ENCODE results near the gene TFEB. TPM values are rescaled to one million over a fixed set of nuclear protein-coding genes. Genes with fewer than 3 reads are reported as not detected.

The TFEB gene
- total RNA-seq, 3 donors from 2014 or later (not counting 1 experiment from before 2014, with no cell fraction given), result 56.0 to 66.7 (median 66.2) TPM

- DNase-seq (no peak), ATAC-seq (no peak)
- intact Hi-C loops (cut with micrococcal nuclease), result no loop called here
- no peaks in the 10 kb centered on the region for H3K9me3 ChIP-seq (ENCODE audit: control insufficient read depth, insufficient read depth, low read length)
- H3K9me3 Mint-ChIP-seq, result no peaks in the 10 kb centered on the region
- peaks cover 73% of the 10 kb centered on the region for H3K4me1 ChIP-seq (ENCODE audit: control insufficient read depth, insufficient read depth, low read length)
- no peak overlapping the region for H3K4me3 Mint-ChIP-seq
- H3K36me3 ChIP-seq (ENCODE audit: control insufficient read depth, insufficient read depth, low read length), result peaks cover 4% of the 10 kb centered on the region
- H3K36me3 Mint-ChIP-seq, result no peaks in the 10 kb centered on the region
- 92% methylated on average over 7 of the region's 7 CpGs for WGBS (ENCODE audit: insufficient coverage)
- H3K27ac Mint-ChIP-seq, result peak overlapping the region; percentile 45 to 84
- TF ChIP-seq CTCF (IDR thresholded peaks at IDR 0.05), result no peak
- H3K27me3 Mint-ChIP-seq (ENCODE audit: low read depth in 2 of 2), result no peaks in the 10 kb centered on the region
- H3K27me3 ChIP-seq (ENCODE audit: control insufficient read depth, insufficient read depth, low read length), result no peaks in the 10 kb centered on the region
- H3K27ac ChIP-seq (ENCODE audit: low read length), result no peak overlapping the region
- H3K4me1 Mint-ChIP-seq, result peaks cover 55 to 79% of the 10 kb centered on the region in 2 donors
- no peak overlapping the region for H3K4me3 ChIP-seq (ENCODE audit: low read length)
Observed at GRCh38 chr6:41719436-41720261, 15.8 kb downstream of the TFEB start.

- H3K27me3 ChIP-seq (ENCODE audit: control insufficient read depth, insufficient read depth, low read length), result no peaks in the 10 kb centered on the region
- TF ChIP-seq CTCF (IDR thresholded peaks at IDR 0.05), result no peak
- H3K36me3 ChIP-seq (ENCODE audit: control insufficient read depth, insufficient read depth, low read length), result peaks cover 4% of the 10 kb centered on the region
- H3K4me3 Mint-ChIP-seq, result no peak overlapping the region
- no peaks in the 10 kb centered on the region for H3K9me3 ChIP-seq (ENCODE audit: control insufficient read depth, insufficient read depth, low read length)
- H3K9me3 Mint-ChIP-seq, result no peaks in the 10 kb centered on the region
- DNase-seq (no peak), ATAC-seq (no peak)
- H3K4me1 ChIP-seq (ENCODE audit: control insufficient read depth, insufficient read depth, low read length), result peaks cover 73% of the 10 kb centered on the region
- H3K36me3 Mint-ChIP-seq, result no peaks in the 10 kb centered on the region
- H3K27me3 Mint-ChIP-seq (ENCODE audit: low read depth in 2 of 2), result no peaks in the 10 kb centered on the region
- 90% methylated on average over 2 of the region's 5 CpGs for WGBS (ENCODE audit: insufficient coverage)
- H3K4me1 Mint-ChIP-seq, result peaks cover 55 to 81% of the 10 kb centered on the region in 2 donors
- no peak overlapping the region for H3K27ac ChIP-seq (ENCODE audit: low read length)
- no peak overlapping the region for H3K4me3 ChIP-seq (ENCODE audit: low read length)
- H3K27ac Mint-ChIP-seq, result peak overlapping the region; percentile 22 to 45
- intact Hi-C loops (cut with micrococcal nuclease), result no loop called here
Observed at GRCh38 chr6:41718828-41719227, 16.6 kb downstream of the TFEB start.

GRCh38 chr6:41717392-41717736, 18.0 kb downstream of the TFEB start:
- no peaks in the 10 kb centered on the region for H3K27me3 Mint-ChIP-seq (ENCODE audit: low read depth in 2 of 2)
- H3K4me1 ChIP-seq (ENCODE audit: control insufficient read depth, insufficient read depth, low read length), result peaks cover 72% of the 10 kb centered on the region
- no peaks in the 10 kb centered on the region for H3K9me3 ChIP-seq (ENCODE audit: control insufficient read depth, insufficient read depth, low read length)
- no peak for TF ChIP-seq CTCF (IDR thresholded peaks at IDR 0.05)
- WGBS (ENCODE audit: insufficient coverage), result 85% methylated on average over 1 of the region's 1 CpG
- ATAC-seq, result no peak
- no peak overlapping the region for H3K4me3 ChIP-seq (ENCODE audit: low read length)
- H3K9me3 Mint-ChIP-seq, result no peaks in the 10 kb centered on the region
- intact Hi-C loops (cut with micrococcal nuclease), result no loop called here
- peaks cover 45 to 73% of the 10 kb centered on the region in 2 donors for H3K4me1 Mint-ChIP-seq
- H3K36me3 Mint-ChIP-seq, result no peaks in the 10 kb centered on the region
- peak overlapping the region; percentile 21 for H3K4me3 Mint-ChIP-seq
- peak overlapping the region; percentile 8 for H3K27ac ChIP-seq (ENCODE audit: low read length)
- H3K36me3 ChIP-seq (ENCODE audit: control insufficient read depth, insufficient read depth, low read length), result peaks cover 4% of the 10 kb centered on the region
- peak overlapping the region; percentile 65 to 87 for H3K27ac Mint-ChIP-seq
- no peaks in the 10 kb centered on the region for H3K27me3 ChIP-seq (ENCODE audit: control insufficient read depth, insufficient read depth, low read length)
- no peak for DNase-seq

Measured in natural killer cell (primary cell).